ENCODE measurements around the gene SEMA4D.
A peak's percentile ranks its signal among the peaks of the same experiment; 100 is the strongest.
"Not testable (repeated sequence)": the region's sequence is repeated elsewhere in the genome, so short reads cannot be mapped to it uniquely, and the experiment has no call there.

SEMA4D gene

DNA sequence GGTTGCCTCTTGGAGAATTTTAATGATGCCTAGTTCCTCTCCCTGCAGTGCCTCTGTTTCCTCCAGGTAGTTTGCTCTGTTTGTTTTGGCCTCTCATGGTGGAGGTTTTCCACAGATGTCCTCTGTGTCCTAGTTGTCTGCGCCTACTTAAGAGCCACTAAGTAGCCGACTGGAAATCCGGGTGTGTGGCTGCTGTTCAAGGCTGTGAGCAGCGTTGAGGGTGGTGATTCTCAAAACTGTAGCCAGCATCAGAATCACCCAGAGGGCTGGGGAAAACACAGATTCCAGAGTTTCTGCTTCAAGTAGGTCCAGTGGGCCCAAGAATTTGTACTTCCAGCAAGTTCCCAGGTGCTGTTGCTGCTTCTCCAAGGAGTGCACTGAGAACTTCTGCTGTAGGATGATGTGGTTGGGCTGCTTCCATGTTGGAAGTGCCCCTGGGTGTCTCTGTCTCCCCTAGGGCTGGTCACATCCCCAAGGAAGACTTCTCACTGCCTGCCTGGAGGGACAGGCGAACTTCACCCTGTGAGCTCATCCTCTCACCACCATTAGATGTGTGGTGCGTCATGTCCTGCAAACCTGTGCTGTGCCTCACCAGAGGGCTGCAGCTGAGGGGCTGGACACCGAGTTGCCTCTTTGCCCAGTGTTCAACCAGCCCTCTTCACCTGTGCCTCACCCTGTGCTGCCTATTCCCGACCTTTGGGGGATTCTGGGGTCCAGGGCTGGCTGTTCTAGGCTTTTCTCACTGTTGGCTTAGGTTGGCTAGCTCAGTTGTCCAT is 144.9 kb downstream of the SEMA4D start:
- DNase-seq (ENCODE audit: low spot score), result no peak

DNA sequence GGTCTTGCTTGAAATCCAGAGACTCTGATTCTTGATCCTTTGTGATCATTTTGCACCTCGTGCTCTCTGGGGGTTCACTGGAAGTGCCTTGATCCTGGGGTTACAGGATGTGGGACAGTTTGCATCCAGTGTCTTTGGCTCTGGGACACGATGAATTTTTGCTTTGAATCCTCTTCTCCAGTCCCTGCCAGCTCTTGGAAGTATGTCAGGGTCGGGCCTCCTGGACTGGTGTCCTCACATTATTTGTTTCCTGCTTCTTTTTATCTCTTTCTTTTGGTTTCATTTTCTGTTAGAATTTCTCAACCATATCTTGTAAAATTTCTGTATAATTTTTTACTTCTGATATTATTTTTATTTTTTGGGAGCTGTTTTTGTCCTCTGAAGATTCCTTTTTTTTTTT is 145.5 kb downstream of the SEMA4D start:
- DNase-seq (ENCODE audit: low spot score), result no peak

DNA sequence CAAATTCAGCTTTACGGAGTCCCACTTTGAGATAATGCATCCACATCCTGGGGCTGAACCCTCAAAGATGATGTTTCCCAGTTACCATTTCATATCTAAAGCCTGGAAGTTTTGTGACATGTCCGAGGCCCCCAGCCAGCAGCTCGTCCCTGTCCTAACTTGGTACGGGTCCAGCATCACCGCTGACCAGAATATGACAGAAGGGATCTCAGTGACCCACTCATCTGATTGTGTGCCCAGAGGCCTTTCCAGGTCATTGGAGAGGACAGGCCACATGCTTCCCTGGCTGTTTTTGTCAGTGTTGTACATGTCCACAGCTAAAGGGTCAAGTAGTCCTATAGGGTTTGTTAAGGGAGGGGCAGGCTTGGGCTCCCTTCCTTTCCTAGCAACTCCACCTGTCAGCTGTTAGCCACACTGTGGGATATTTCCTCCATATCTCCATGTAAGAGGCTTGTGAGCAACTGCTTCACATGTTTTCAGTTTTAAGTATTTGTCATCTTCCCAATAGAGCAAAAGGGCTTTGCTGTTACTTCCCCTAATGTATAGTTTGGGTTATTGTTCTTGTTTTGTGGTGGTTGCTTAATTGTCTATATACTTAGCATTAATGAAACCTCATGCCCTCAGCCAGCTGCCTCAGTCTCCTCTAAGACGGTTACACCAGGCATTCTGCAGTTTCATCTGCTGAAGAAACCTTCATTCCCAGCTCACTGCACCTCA is 146.2 kb downstream of the SEMA4D start:
- no peak for DNase-seq (ENCODE audit: low spot score)

DNA sequence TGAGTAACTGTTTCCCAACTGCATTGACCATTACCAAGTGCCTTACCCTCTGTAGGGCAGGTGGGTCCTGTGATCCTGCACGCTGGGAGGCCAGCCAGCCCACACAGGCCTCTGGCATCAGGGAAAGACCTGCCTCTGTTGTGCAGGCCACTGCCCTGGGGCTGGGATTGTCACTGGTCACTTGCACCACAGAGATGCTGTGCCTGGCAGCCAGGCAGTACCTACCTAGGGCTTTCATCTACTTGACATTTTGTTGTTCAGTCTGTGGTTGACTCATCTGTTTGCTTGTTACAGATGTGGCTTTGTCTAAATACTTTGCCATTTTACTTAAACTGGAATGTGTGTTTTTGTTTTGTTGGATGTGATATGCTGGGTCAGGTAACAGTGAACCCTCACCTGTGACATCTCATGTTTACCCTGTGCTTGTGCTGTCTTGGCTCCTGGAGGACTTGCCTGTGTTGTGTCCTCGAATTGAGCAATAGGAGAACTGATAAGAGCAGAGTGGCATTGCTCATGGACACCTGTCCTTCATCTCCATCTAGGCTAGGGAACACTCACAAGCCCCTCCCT is 146.8 kb downstream of the SEMA4D start:
- DNase-seq (ENCODE audit: low spot score), result no peak

DNA sequence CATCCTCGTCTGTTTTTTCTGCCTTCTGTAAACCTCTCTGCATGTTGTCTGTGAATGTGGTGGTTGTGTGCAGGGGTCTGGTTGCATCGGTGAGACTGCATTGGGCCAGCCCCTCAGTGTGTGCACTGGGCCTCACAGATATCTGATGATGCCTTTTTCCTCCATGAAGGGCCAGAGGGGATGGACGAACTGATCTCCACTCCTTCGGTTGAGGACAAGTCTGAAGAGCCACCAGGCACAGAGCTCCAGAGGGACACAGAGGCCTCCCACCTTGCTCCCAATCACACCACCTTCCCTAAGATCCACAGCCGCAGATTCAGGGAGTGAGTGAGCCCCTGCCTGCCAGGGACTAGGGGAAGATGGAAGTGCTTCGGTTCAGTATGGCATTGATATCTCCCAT is 148.3 kb downstream of the SEMA4D start:
- DNase-seq (ENCODE audit: low spot score), result no peak

DNA sequence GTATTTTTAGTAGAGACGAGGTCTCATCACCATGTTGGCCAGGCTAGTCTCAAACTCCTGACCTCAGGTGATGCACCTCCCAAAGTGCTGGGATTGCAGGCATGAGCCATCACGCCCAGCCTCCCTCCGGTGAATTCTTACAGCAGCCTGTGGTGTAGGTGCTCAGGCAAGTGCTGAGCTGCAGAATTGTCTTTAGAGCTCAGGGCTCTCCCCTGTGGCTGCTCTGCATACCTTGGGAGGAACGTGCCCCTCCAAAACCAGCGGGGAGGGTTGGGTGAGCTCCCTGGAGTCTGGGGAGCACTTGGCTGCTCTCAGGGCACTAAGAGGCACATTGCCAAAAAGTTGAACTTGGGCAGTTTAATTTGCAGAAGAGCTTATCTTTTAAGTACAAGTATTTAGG is 150.3 kb downstream of the SEMA4D start:
- DNase-seq (ENCODE audit: low spot score), result no peak

DNA sequence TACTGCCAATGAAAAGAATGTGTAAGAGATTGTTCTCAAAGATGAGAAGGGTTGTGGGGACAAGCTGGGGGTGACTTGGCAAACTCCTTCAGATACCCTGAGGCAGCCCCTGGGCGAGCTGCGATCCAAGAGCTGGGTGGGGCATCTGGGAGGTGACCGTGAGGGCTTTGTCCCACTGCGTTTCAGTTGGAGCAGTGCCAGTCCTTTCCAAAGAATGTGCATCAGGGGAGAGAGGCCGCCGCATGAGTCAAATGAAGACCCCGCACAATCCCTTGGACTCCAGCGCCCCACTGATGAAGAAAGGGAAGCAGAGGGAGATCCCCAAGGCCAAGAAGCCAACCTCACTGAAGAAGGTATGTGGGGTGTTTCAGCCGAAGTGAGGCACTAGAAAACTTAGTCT is 151.2 kb downstream of the SEMA4D start:
- DNase-seq (ENCODE audit: low spot score), result no peak

DNA sequence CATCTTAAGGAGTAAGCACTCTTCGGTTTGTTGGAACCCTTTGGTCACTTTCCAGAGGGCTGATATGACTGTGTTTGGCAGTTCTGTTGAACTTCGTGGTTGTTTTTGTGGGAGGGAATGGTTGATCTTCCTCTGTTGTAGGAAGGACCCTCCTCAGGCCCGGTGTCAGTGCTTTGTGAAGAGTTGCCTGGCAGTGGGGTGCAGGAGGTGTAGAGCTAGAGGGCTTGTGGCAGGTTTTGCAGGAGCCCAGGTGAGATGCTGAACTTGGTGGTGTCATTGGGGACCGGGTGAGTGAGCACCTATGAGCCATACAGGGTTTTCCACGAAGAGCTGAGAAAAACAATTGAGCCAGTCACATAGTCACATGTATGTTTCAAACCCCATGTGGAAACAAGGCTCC is 152.4 kb downstream of the SEMA4D start:
- no peak for DNase-seq (ENCODE audit: low spot score)

DNA sequence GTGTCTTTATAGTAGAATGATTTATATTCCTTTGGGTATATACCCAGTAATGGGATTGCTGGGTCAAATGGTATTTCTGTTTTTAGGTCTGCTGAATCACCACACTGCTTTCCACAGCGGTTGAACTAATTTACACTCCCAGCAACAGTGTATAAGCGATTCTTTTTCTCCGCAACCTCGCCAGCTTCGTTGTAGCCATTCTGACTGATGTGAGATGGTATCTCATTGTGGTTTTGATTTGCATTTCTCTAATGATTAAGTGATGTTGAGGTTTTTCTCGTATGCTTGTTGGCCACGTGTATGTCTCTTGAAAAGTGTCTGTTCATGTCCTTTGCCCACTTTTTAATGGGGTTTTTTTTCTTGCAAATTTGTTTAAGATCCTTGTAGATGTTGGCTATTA is 154.1 kb downstream of the SEMA4D start:
- not testable (repeated sequence) for DNase-seq (ENCODE audit: low spot score)

DNA sequence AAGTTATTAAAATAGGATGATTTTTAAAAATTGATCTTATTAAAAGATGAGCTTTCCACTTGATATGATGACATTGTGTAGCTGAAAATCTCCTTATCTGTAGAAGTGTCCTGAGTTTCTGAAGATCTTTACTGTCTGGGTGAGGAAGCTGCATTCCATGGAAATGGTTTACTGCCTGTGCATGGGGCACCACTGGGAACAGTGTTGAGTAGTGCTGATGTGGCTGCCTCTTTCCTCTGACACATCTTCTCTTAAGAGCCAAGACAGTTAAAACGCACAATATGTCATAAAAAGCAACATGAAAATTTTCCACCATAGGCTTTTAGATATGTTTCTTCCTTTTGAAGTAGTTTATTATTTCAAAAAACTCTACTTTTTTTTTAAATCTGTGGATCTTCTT is 155.0 kb downstream of the SEMA4D start:
- DNase-seq (ENCODE audit: low spot score), result no peak

DNA sequence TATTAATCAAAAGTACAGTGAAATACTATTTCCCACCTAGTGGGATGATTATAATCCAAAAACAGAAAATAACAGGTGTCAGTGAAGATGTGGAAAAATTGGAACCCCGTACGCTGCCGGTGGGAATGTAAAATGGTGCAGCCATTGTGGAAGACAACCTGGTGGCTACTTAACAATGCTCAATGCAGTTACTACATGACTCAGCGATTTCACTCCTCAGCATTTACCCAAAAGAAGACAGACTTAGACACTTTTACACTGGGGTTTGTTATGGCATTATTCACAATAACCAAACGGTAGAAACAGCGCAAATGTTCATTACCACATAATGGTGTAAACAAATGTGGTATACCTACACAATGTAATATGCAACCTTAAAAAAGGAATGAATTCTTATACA is 155.7 kb downstream of the SEMA4D start:
- no peak for DNase-seq (ENCODE audit: low spot score)

DNA sequence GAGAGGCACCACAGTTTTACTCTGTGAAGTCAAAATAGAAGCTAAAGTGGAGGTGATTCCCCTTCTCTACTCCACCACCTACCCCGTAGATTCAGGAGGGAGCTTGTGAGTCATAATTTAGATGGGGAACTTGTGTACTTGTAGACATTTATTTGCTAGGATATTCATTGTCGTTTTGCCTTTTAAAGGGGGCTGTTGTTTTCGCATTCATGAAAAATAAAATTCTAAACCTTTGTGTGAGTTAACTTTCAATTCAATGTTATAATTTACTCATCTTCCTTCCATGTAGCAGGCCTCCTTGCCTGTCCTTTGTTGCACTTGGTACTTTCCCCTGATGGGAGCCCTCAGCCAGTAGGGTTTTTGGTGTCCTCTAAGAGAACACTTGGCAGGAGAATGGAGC is 157.6 kb downstream of the SEMA4D start:
- no peak for DNase-seq (ENCODE audit: low spot score)

DNA sequence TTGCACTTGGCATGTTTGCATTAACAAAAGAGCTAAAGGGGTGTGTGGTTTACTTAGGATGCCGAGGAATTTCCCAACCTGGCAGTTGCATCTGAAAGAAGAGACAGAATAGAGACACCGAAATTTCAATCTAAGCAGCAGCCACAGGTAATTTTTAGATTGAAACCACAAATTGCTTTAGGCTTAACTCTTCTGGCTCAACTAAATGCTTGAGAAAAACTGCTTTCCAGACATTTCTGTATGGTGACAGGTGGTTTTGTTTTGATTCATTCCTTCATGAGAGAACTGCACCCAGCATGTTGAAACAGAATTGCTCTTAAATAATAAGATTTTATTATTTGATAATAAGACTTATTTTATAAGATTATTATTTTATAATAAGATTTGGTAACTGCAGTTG is 158.1 kb downstream of the SEMA4D start:
- no peak for DNase-seq (ENCODE audit: low spot score)

DNA sequence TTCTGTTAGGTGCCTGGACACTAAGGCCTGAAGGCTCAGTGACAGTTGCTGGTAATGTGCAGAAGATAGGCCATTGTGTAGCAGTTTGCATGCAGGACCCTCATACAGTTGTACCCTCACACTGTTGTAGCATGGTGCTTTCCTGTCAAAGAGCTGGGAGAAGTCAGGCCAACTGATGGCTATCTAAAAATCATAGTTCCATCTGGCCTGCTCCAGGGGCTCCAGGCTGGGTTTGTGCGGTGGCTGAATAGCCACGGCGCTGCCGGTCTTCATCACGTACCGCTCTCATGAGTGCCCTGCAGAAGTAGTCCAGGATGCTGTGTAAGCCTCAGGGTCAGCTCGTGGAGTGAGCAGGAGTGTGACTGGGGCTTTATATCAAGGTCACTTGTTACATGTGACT is 167.4 kb downstream of the SEMA4D start:
- DNase-seq (ENCODE audit: low spot score), result no peak

DNA sequence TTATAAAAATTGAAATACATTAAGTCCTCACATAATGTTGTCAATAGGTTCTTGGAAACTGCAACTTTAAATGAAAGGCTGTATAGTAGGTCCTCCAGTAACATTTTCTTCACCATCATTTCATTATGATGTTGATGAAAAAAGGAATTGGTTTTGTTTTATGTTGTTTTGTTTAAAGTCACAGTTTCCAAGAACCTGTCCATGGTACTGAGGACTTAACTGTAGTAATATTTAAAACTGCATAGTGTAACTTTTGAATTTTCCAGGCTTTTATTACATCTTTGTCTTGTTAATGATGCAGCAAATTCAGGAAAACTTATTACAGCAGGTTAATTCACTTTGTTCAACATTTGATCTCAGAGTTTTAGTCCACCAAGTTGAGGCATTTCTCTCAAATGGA is 168.0 kb downstream of the SEMA4D start:
- DNase-seq (ENCODE audit: low spot score), result no peak

DNA sequence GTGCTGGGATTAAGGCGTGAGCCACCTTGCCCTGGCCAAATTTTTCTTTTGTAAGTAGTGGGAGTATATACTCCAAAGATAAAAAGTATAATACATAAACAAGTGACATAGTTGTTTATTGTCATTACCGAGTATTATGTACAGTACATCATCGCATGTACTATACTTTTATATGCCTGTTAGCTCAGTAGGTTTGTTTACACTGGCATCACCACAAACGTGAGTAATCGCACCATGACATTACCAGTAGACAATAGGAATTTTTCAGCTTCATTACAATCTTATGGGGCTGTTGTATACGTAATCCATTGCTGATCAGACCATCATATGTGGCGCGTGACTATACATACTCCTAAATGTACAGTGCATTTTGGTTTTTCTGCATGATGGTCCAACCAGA is 169.8 kb downstream of the SEMA4D start:
- no peak for DNase-seq (ENCODE audit: low spot score)

DNA sequence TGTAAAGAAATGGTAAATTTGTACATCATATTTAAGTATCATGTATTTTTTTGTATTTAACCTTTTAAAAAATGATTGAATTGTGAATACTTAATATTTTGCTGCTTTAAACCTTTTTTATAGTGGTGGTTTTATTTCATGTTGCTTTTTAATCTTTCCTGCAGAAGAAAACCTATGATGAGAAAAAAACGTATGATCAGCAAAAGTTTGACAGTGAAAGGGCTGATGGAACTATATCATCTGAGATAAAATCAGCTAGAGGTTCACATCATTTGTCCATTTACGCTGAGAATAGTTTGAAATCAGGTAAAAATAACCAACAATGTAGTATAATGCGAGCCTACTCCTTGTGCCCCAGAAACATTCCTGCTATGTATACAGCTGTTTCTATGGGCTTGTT is 172.2 kb downstream of the SEMA4D start:
- DNase-seq (ENCODE audit: low spot score), result no peak

DNA sequence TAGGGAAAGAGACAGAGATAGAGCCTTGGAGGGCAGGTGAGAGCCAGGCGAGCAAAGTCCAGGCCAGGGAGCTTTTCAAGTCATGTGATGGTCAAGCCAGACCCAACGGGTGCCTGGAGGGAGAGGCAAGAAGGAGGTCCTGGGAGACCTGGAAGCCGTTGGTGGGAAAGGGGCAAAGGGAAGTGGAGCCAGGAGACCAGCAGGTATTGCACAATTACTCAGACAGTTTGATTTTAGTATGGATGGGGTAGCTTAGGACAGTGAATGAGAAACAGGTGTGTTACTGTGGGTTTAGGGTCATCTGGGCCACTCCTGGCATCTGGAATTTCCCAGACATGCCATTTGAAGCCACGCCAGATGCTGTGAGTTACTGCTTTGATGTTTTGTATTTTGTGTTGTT is 174.5 kb downstream of the SEMA4D start:
- no peak for DNase-seq (ENCODE audit: low spot score)

DNA sequence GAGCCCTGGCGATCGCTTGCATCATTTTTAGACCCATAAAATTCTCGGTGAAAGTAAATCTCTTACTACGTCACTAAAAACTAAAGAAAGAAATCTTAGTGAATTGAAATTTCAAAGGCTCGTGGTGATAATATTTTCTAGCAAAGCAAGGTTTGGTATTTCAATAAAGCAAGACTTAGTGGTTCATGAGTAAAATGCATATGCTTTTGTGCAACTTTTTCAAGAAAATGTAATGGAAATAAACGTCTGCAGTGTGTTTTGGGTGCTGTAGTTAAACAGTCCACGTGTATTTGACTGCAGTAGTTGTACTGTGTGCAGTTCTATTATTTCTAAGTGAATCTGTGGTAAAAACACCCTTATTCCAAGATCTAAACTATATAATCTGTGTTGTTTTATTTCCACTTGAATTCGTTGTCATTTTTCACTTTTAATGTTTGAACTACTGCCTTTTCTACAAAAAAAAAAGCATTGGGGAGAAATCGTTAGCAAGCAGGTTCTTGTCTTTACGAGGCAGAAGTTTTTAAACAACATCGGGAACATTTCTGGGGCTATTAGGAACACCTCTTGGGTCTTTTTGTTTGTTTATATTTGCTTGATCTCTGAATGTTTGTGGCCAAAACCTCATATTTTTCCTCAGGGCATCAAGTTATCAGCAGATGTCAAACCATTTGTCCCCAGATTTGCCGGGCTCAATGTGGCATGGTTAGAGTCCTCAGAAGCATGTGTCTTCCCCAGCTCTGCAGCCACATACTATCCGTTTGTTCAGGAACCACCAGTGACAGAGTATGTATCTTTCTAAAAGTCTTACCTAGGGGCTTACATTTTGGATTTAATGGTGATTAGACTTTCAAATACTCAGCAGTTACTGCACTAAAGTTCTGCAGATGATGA is 178.7 kb downstream of the SEMA4D start:
- no peak for DNase-seq (ENCODE audit: low spot score)

DNA sequence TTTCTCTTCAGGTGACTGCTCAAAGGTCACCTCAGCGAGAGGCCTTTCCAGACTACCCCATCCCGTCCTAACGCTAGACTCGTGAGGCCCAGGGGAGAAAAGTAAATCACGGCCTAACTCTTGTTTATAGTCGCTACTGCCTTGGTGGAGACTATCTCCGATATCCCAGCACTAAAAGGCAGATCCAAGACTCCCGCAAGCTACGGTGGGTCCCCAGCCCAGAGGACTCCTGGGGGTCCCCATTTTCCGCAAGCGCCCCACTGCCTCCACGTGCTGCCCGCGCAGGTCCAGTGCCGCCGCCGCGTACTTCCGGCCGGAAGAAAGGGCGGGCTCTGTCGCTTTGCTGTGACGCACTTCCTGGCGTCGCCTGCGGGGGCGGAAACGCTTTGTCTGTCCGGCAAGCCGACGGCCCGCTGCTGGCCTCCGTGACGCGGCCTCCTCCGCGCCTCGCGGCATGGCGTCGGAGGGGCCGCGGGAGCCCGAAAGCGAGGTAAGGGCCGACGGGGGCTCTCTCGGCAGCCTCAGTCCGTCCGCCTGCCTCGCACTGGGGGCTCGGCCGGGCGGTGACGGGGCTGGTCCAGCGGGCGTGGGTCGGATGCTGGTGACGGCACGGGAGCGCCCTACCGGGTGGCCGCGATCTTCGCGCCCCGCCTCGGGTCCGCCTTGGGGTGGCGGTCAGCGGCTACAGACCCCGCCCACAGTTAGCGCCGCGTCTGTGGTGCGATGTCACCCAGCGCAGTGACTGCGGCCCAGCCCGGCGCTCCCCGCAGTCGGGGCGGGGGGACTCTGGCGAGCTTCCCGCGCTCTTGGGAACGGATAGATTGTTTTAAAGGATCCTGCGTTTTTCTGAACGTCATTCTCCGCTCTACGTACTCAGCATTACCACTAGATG is 179.5 kb downstream of the SEMA4D start, which contains the start of gene SECISBP2:
TSS of gene SECISBP2 (plus strand) at position 378 of the 892 bp plus-strand sequence. CDS start at position 455, 77 bp downstream.
- DNase-seq (ENCODE audit: low spot score), result peak; percentile 86

DNA sequence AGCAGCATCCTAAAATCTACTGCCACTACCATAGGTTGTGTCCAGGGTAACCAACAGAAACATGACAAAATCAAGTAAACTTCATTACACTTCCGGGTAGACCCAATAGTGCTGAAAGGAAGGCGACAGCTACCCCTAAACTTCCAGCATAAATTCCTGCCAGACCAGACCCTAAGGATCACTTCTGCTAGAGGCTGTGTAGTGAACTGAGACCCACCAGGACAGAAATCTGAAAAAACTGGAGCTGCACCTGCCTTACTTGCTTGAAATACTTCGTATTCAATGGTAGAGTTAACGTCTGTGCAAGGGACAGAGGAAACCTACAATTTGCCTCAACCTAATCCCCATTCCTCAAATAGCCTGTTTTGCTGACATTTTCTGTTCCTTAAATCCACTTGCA is 180.6 kb downstream of the SEMA4D start:
- no peak for DNase-seq (ENCODE audit: low spot score)
